Pancreas (tissue), 10 donors: ENCODE data around the gene GMIP. TPM values are rescaled to one million over a fixed set of nuclear protein-coding genes. Genes with fewer than 3 reads are reported as not detected.

ENCODE experiments used
- ATAC-seq, 4 donors: fragments of 200-7000 bp; cut with Tn5 transposase; one replicate each; pipeline versions ENCODE4 v1.8.0 to v1.9.1; 2020; ENCODE audit warnings: mild to moderate bottlenecking in 4 of 4, moderate library complexity in 4 of 4
- DNase-seq, 6 donors: peaks; one replicate each; pipeline ENCODE4 v3.0.0-alpha.2; 2020
- FAIRE-seq: peaks from 2 replicates; lab custom pipeline; 2012; peaks lifted over from hg19 to GRCh38; lab: Jason Lieb, UNC
- H3K27ac ChIP-seq, 4 donors: fragments of 200-600 bp; sonication (generic); 1 replicate in 3 of 4; 2 replicates in 1 of 4; pipeline versions ENCODE4 v1.5.0 to v1.8.0; 2020
- H3K27me3 ChIP-seq, 4 donors: fragments of 200-600 bp; one replicate each; pipeline ENCODE4 v1.8.0; 2021
- H3K36me3 ChIP-seq, 3 donors: fragments of 200-600 bp; sonication (generic) in 1 of 3; one replicate each; pipeline versions ENCODE4 v1.5.0 to v1.8.0; 2020 to 2021
- H3K4me1 ChIP-seq, 3 donors: fragments of 200-600 bp; one replicate each; pipeline ENCODE4 v1.8.0; 2021
- H3K4me3 ChIP-seq, 4 donors: fragments of 200-600 bp; sonication (generic) in 2 of 4; one replicate each; pipeline versions ENCODE4 v1.5.0 to v1.8.0; 2020 to 2021
- H3K9me3 ChIP-seq, 4 donors: fragments of 200-600 bp; one replicate each; pipeline ENCODE4 v1.8.0; 2021
- CTCF ChIP-seq, 4 donors: fragments of 200-600 bp; sonication (generic) in 3 of 4; IDR thresholded peaks; one replicate each; pipeline versions ENCODE4 v1.5.0 to v1.8.0; 2021; ENCODE audit warnings: antibody characterized with exemption in 4 of 4
- WGBS, 2 donors: extraction: QIAGEN DNeasy Blood & Tissue Kit; methylation state at CpG; one replicate each; pipeline ENCODE4 v1.1.7; 2013; 5-methylcytosine and 5-hydroxymethylcytosine counted together
- intact Hi-C, 3 donors: fragments of 100-400 bp; cut with DNase I; formaldehyde crosslinking; loops; one replicate each; pipeline versions ENCODE4 v1.11.1 to v1.14.2; 2022
- polyA plus RNA-seq, 2 donors: library from polyadenylated mRNA; stranded (reverse); fragments of 200-250 nt; gene quantifications; one replicate each; pipeline ENCODE4 v1.2.3, GENCODE V29; 2013
- total RNA-seq, 6 donors: library from RNA; stranded (reverse); fragmentation: NEBNext Ultra II Directional in 4 of 6; extraction: Animal tissue kit (Norgen Biotek cat#: 25700) in 4 of 6; gene quantifications; one replicate each; pipeline versions ENCODE4 v1.2.1 to v1.2.4, GENCODE V29; 2021 to 2023
- donor health status: healthy with polysubstance abuse.
- donor health status: DM: no; HTN: no; CAD: no; lungs with moderate emphysema.
- donor health status: DM: no; HTN: no; CAD: no.
- donor health status: control.
- donor health status: control.
- donor health status: Bipolar disorder and iron deficiency.
- donor health status: DM: yes; HTN: yes; CAD: no.
- donor health status: DM: no; HTN: no; CAD: no.
- donor health status: DM: no; HTN: no; CAD: no.
- donor health status: DM: yes; HTN: yes; CAD: no.

GMIP gene
- total and polyA plus RNA-seq, 8 donors = 3.5 to 16.4 (median 6.6) TPM

- TF ChIP-seq CTCF (IDR thresholded peaks at IDR 0.05) = no peak
- ATAC-seq = no peak
- no peak for DNase-seq
- Histone ChIP-seq H3K27me3 (no peaks in the 10 kb centered on the region), H3K4me3 (no peak overlapping the region), H3K9me3 (no peaks in the 10 kb centered on the region), H3K36me3 (no peaks in the 10 kb centered on the region), H3K4me1 (no peaks in the 10 kb centered on the region), H3K27ac (no peak overlapping the region)
- WGBS, 2 donors = 76 to 81% methylated on average over 25 of the region's 25 CpGs
- FAIRE-seq = no peak
- intact Hi-C loops = no loop called here
These were observed 63.7 kb downstream of the GMIP start for GRCh38 chr19:19579533-19580361.

Other genes starting within 250 kb of the GMIP start
- 10 to 100 TPM; 31.4 to 51.8 (median 41.8) TPM for gene GATAD2A, start 238.0 kb downstream of the GMIP start, total RNA-seq
- 10 to 100 TPM; 11.9 to 13.1 TPM for gene GATAD2A, start 238.0 kb downstream of the GMIP start, polyA plus RNA-seq
- 1 to 10 TPM in 4 of 6 donors, under 1 TPM in 2; 0.69 to 2.3 (median 1.3) TPM for gene TSSK6, start 128.1 kb downstream of the GMIP start, total RNA-seq
- gene TSSK6, start 128.1 kb downstream of the GMIP start, polyA plus RNA-seq = 1 to 10 TPM; 1.5 to 2.5 TPM
- gene NDUFA13, start 127.4 kb downstream of the GMIP start, total RNA-seq = 100 to 1,000 TPM in 4 of 6 donors, 10 to 100 TPM in 2; 87.9 to 154 (median 127) TPM
- gene NDUFA13, start 127.4 kb downstream of the GMIP start, polyA plus RNA-seq = 100 to 1,000 TPM; 147 to 178 TPM
- gene YJEFN3, start 114.7 kb downstream of the GMIP start, total RNA-seq = 1 to 10 TPM in 5 of 6 donors, under 1 TPM in 1; 0.76 to 3.7 (median 1.9) TPM
- gene YJEFN3, start 114.7 kb downstream of the GMIP start, polyA plus RNA-seq = 10 to 100 TPM; 28.4 to 38.8 TPM
- gene CILP2, start 105.4 kb downstream of the GMIP start, total RNA-seq = 1 to 10 TPM in 1 of 6 donors, under 1 TPM in 1, not detected in 4; 0.12 to 1.4 TPM
- not detected for gene CILP2, start 105.4 kb downstream of the GMIP start, polyA plus RNA-seq
- gene PBX4, start 25.0 kb downstream of the GMIP start, total RNA-seq = under 1 TPM; 0.18 to 0.53 (median 0.43) TPM
- 1 to 10 TPM; 3.9 to 4.0 TPM for gene PBX4, start 25.0 kb downstream of the GMIP start, polyA plus RNA-seq
- gene LPAR2, start 15.4 kb downstream of the GMIP start, total RNA-seq = 10 to 100 TPM in 4 of 6 donors, 1 to 10 TPM in 2; 9.6 to 16.1 (median 10.7) TPM
- gene LPAR2, start 15.4 kb downstream of the GMIP start, polyA plus RNA-seq = 10 to 100 TPM; 24.2 to 28.6 TPM
- gene ATP13A1, start 20.0 kb upstream of the GMIP start, total RNA-seq = 10 to 100 TPM; 24.9 to 46.2 (median 33.6) TPM
- gene ATP13A1, start 20.0 kb upstream of the GMIP start, polyA plus RNA-seq = 10 to 100 TPM; 63.8 to 77.3 TPM
- 1 to 10 TPM; 3.3 to 7.1 (median 4.3) TPM for gene ZNF101, start 25.2 kb upstream of the GMIP start, total RNA-seq
- gene ZNF101, start 25.2 kb upstream of the GMIP start, polyA plus RNA-seq = 1 to 10 TPM; 5.2 to 5.4 TPM
- gene ZNF14, start 89.5 kb upstream of the GMIP start, total RNA-seq = 1 to 10 TPM; 2.1 to 4.5 (median 3.1) TPM
- gene ZNF14, start 89.5 kb upstream of the GMIP start, polyA plus RNA-seq = 1 to 10 TPM; 2.0 to 3.2 TPM
- gene ZNF506, start 178.1 kb upstream of the GMIP start, total RNA-seq = 10 to 100 TPM; 10.5 to 17.2 (median 11.5) TPM
- gene ZNF506, start 178.1 kb upstream of the GMIP start, polyA plus RNA-seq = 1 to 10 TPM; 6.1 to 6.5 TPM
- 10 to 100 TPM in 1 of 6 donors, 1 to 10 TPM in 5; 4.1 to 12.7 (median 5.9) TPM for gene ZNF253, start 222.2 kb upstream of the GMIP start, total RNA-seq
- gene ZNF253, start 222.2 kb upstream of the GMIP start, polyA plus RNA-seq = 1 to 10 TPM; 2.3 to 3.9 TPM